Upper lobe of right lung (tissue), 1 donor: ENCODE results near the gene SLC2A13. TPM values are rescaled to one million over a fixed set of nuclear protein-coding genes. Genes with fewer than 3 reads are reported as not detected.

ENCODE experiments used
- ATAC-seq: fragments of 200-7000 bp; cut with Tn5 transposase; one replicate; pipeline ENCODE4 v1.9.1; 2020; ENCODE audit warnings: mild to moderate bottlenecking, moderate library complexity
- DNase-seq: peaks from one replicate; pipeline ENCODE4 v3.0.0-alpha.2; 2020
- H3K27ac ChIP-seq: fragments of 200-600 bp; one replicate; pipeline ENCODE4 v1.8.0; 2022
- H3K27me3 ChIP-seq: fragments of 200-600 bp; one replicate; pipeline ENCODE4 v1.8.0; 2022; ENCODE audit warnings: mild to moderate bottlenecking
- H3K36me3 ChIP-seq: fragments of 200-600 bp; one replicate; pipeline ENCODE4 v1.8.0; 2022
- H3K4me1 ChIP-seq: fragments of 200-600 bp; one replicate; pipeline ENCODE4 v1.8.0; 2022
- H3K4me3 ChIP-seq: fragments of 200-600 bp; one replicate; pipeline ENCODE4 v1.8.0; 2022; ENCODE audit warnings: mild to moderate bottlenecking
- H3K9me3 ChIP-seq: fragments of 200-600 bp; one replicate; pipeline ENCODE4 v1.8.0; 2022
- intact Hi-C: fragments of 100-400 bp; cut with DNase I; formaldehyde crosslinking; loops from one replicate; pipeline ENCODE4 v1.11.0; 2022
- total RNA-seq: library from RNA; stranded (reverse); fragmentation: NEBNext Ultra II Directional; extraction: Animal tissue kit (Norgen Biotek cat#: 25700); gene quantifications from one replicate; pipeline ENCODE4 v1.2.1, GENCODE V29; 2021
- TF ChIP-seq, protein P1 (sequence below): fragments of 200-600 bp; IDR thresholded peaks from one replicate; pipeline ENCODE4 v1.8.0; 2022; ENCODE audit warnings: antibody characterized with exemption
- donor health status: DM: no; HTN: yes; CAD: no; lungs with severe emphysema.

SLC2A13 gene
- total RNA-seq, 1 donor from 2014 or later, result 11.3 TPM

DNA sequence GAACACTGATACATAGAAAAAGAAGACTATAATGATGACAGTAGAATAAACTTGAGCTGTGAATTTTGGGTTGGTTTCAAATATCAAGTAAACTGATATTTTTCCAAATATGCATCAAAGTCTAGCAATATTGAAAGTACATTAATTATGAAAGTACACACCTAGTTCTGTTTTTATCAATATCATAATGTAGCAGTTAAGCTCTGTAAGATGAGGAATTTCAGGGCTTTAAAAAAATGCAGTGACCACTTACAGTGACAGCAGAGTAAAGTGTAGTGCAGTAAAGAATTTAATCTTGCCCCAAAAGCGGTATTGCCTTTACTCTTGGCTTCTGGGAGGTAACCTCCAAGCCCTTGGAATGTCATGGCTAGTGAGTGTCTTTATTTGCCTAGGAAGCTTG is 383.4 kb downstream of the SLC2A13 start:
- H3K4me3 ChIP-seq, result no peak overlapping the region
- H3K9me3 ChIP-seq, result no peaks in the 10 kb centered on the region
- intact Hi-C loops, result no loop called here
- no peaks in the 10 kb centered on the region for H3K36me3 ChIP-seq
- TF ChIP-seq, protein P1, sequence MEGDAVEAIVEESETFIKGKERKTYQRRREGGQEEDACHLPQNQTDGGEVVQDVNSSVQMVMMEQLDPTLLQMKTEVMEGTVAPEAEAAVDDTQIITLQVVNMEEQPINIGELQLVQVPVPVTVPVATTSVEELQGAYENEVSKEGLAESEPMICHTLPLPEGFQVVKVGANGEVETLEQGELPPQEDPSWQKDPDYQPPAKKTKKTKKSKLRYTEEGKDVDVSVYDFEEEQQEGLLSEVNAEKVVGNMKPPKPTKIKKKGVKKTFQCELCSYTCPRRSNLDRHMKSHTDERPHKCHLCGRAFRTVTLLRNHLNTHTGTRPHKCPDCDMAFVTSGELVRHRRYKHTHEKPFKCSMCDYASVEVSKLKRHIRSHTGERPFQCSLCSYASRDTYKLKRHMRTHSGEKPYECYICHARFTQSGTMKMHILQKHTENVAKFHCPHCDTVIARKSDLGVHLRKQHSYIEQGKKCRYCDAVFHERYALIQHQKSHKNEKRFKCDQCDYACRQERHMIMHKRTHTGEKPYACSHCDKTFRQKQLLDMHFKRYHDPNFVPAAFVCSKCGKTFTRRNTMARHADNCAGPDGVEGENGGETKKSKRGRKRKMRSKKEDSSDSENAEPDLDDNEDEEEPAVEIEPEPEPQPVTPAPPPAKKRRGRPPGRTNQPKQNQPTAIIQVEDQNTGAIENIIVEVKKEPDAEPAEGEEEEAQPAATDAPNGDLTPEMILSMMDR, result no peak
- no peak overlapping the region for H3K27ac ChIP-seq
- DNase-seq (no peak), ATAC-seq (no peak)
- H3K27me3 ChIP-seq, result no peaks in the 10 kb centered on the region
- no peaks in the 10 kb centered on the region for H3K4me1 ChIP-seq

DNA sequence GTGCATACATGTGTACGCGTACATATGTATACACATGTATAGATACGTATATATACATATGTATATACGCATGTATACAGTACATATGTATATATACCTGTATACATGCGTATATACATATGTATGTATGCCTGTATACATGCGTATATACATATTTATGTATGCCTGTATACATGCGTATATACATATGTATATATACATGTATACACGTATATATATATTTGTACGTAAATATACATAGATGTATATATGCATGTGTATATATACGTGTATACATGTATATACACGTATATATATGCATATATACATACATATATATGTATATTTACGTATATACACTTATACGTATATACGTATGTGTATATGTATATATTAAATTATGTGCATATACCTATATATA is 392.3 kb downstream of the SLC2A13 start:
- DNase-seq, result no peak
- intact Hi-C loops, result no loop called here
- no peaks in the 10 kb centered on the region for H3K9me3 ChIP-seq
- no peak overlapping the region for H3K27ac ChIP-seq
- no peaks in the 10 kb centered on the region for H3K36me3 ChIP-seq
- no peak overlapping the region for H3K4me3 ChIP-seq
- no peaks in the 10 kb centered on the region for H3K4me1 ChIP-seq
- TF ChIP-seq, protein P1, result no peak
- no peaks in the 10 kb centered on the region for H3K27me3 ChIP-seq
- no peak for ATAC-seq

DNA sequence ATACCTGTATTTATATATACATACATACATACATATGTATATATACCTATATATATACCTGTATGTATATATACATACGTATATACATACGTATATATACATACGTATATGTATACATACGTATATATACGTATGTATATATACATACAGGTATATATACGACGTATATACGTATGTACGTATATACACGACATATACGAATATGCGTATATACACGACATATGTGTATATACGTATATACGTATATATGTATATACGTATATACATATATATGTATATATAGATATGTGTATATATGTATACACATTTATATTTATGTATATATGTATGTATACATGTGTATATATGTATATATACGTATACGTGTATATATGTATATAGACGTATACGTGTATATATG is 393.5 kb downstream of the SLC2A13 start:
- intact Hi-C loops, result no loop called here

More for the DNA sequence above, 393.5 kb downstream of the SLC2A13 start:
- no peak overlapping the region for H3K4me3 ChIP-seq
- no peaks in the 10 kb centered on the region for H3K36me3 ChIP-seq
- ATAC-seq (no peak), DNase-seq (no peak)
- H3K27ac ChIP-seq, result no peak overlapping the region
- H3K9me3 ChIP-seq, result no peaks in the 10 kb centered on the region
- H3K27me3 ChIP-seq, result no peaks in the 10 kb centered on the region
- H3K4me1 ChIP-seq, result no peaks in the 10 kb centered on the region
- TF ChIP-seq, protein P1, result no peak

Other genes with a start within 250 kb of the SLC2A13 start
- 415 TPM for gene LRRK2, start 118.9 kb upstream of the SLC2A13 start, total RNA-seq